Activated T-cell treated with anti-CD3 and anti-CD28 coated beads for 48 hours (primary cell): ENCODE results near the gene KRTAP5-1.
A peak's percentile ranks its signal among the peaks of the same experiment; 100 is the strongest.
"Not testable (repeated sequence)": the region's sequence is repeated elsewhere in the genome, so short reads cannot be mapped to it uniquely, and the experiment has no call there.

ENCODE experiments used
- DNase-seq: peaks from one replicate; pipeline ENCODE4 v3.0.0-alpha.2; 2020; ENCODE audit warnings: low read depth

The KRTAP5-1 gene, protein sequence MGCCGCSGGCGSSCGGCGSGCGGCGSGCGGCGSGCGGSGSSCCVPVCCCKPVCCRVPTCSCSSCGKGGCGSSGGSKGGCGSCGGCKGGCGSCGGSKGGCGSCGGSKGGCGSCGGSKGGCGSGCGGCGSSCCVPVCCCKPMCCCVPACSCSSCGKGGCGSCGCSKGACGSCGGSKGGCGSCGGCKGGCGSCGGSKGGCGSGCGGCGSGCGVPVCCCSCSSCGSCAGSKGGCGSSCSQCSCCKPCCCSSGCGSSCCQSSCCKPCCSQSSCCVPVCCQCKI

DNA sequence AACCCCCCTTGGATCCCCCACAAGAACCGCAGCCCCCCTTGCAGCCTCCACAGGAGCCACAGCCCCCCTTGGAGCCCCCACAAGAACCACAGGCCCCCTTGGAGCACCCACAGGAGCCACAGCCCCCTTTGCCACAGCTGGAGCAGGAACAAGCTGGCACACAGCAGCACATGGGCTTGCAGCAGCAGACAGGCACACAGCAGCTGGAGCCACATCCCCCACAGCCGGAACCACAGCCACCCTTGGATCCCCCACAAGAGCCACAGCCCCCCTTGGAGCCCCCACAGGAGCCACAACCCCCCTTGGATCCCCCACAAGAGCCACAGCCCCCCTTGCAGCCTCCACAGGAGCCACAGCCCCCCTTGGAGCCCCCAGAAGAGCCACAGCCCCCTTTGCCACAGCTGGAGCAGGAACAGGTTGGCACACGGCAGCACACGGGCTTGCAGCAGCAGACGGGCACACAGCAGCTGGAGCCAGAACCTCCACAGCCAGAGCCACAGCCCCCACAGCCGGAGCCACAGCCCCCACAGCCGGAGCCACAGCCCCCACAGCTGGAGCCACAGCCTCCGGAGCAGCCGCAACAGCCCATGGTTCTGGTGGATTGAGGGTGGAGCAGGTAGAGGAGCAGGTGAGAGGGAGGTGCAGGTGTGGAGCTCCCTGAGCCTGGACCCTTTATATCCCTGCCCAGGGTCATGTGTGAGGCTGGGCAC lies at the start of gene KRTAP5-1:
TSS of gene KRTAP5-1 (minus strand) at position 623 of the 710 bp plus-strand sequence. CDS start at position 589, 34 bp downstream.
- not testable (repeated sequence) for DNase-seq

DNA sequence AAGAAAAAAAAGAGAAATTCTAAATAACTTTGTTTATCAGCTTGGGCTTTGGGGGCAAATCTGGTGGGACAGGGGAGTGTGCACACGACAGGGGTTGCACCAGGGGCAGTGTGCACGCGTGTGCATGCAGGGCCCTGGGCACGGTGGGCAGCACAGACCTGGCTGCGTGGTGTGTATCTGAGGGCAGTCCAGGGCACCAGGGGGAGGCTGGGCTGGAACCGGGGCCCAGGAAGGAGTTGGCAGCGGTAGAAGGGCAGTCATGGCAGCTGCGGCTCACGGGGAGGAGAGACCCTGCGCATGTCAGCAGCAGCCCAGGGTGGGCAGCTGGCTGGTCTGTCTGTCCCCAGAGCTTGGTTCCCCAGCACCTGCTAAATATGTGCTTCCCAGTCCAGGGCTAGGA lies 48.8 kb upstream of the KRTAP5-1 start:
- no peak for DNase-seq

DNA sequence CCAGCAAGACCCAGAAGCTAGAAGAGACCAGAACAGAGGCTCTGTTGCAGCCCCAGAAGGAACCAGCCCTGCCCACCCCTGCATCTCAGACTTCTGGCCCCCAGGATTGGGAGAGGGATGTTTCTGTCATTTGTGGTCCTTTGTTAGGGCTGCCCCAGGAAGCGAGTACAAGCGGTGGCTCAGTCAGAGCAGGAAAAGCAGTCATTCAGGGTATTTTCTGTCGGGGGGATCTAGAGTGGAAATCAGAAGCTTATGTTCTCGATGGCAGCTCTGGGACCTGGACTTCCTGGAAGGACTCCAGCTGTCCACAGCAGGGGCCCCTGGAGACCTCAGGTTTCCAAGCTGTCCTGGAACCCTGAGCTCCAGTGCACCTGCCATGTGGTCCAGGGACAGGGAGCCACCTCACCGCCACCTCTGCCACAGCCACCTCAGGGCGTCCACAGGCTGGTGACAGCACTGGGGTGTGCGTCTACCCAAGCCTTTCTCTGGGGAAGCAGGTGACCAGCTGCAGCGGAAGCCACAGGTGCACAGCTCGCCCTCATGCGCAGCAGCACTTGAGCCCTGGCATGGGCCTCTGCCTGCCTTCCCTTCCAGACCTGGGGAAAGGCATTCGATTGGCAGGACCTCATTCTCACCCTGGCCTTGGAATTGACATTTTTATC lies 47.1 kb upstream of the KRTAP5-1 start:
- DNase-seq = no peak

DNA sequence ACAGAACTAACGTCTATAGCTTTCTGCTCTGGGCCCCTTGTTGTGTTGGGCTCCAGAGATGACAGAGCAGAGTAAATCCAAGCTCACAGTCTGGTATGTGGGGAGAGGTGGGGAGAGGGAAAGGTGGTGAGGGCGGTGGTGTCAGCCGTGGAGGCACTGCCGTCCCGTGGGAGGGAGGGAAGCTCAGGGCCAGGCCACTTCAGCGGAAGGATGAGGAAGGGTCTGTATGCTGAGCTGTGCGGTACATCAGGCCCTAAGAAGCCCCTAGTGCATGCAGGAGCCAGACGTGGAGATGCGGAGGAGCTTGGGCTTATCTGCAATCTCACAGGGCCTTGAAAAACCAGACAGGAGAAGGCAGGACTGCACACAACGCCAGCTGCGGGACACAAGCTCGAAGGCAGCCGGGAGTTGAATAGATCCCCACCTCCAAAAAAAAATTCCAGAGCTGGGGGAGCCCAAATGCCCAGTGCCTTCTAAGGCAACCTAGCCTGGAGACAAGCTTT lies 46.0 kb upstream of the KRTAP5-1 start:
- no peak for DNase-seq

DNA sequence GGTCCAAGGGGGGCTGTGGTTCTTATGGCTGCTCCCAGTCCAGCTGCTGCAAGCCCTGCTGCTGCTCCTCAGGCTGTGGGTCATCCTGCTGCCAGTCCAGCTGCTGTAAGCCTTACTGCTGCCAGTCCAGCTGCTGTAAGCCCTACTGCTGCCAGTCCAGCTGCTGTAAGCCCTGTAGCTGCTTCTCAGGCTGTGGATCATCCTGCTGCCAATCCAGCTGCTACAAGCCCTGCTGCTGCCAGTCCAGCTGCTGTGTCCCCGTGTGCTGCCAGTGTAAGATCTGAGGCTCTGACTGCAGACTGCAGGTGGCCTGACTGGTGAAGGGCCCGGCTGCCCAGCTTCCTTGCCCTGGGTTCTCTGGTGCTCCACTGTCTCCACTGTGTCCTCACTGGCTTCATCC lies 45.2 kb upstream of the KRTAP5-1 start:
- no peak for DNase-seq

DNA sequence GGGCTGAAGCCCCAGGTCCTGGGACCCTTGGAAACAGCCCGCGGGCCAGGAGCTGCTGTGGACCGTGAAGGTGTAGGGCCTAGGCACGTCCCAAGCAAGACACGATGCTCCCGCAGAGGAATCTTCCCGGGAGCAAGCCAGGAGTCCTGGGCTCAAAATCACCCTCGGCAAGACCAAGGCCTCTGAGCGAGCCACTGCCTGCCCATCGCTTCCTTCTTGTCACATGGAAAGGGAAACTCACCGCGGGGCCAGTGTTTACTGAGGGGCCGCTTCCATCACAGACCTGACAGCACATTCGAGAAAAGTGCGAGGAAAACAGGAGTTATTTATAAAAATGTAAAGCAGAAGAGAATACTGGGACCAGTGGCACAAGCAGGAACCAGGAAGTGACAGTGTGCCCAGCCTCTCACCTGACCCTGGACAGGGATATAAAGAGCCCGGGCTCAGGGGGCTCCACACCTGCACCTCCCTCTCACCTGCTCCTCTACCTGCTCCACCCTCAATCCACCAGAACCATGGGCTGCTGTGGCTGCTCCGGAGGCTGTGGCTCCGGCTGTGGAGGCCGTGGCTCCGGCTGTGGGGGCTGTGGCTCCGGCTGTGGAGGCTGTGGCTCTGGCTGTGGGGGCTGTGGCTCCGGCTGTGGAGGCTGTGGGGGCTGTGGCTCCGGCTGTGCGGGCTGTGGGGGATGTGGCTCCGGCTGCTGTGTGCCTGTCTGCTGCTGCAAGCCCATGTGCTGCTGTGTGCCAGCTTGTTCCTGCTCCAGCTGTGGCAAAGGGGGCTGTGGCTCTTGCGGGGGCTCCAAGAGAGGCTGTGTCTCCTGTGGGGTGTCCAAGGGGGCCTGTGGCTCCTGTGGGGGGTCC lies 44.5 kb upstream of the KRTAP5-1 start, which contains the start of gene KRTAP5-5:
TSS of gene KRTAP5-5 (plus strand) at position 450 of the 860 bp plus-strand sequence. CDS start at position 516, 66 bp downstream.
- no peak for DNase-seq

DNA sequence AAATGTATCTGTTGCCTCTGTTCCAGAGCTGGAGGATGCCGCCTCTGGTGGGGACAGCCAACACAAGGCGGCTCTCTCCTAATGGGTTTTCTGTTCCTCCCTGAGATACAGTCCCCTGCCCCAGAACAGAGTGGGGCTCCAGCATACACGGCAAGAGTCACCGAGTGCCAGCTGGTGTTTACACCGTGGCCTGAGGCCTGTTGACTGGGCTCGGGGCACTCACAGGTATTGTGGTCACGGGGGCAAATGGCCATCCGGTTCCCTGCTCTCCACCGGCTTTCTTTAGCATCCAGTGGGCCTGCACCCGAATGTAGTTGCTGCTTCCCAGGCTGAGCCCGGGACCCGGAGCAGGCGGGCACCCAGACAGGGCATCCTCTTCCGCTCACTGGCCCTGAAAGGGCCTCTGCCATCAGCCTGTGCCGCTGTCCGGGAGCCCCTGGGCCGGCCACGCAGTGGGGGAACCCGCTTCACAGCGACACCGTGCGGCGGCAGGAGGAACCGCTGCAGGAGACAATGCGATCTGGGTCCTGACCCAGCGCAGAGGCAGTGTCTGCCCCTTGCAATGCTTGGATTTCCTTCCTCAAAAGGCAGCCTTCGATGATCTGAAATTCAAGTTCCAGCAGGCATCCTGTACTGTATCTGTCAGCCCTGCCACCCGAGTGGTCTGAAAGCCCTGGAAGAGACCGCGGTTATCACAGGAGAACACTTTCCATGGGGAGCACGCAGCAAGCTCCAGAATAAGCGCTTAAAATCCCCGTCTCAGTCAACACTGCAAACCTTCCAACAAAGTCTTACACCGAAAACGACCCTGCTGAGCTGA lies 43.6 kb upstream of the KRTAP5-1 start:
- DNase-seq = peak; percentile 52

DNA sequence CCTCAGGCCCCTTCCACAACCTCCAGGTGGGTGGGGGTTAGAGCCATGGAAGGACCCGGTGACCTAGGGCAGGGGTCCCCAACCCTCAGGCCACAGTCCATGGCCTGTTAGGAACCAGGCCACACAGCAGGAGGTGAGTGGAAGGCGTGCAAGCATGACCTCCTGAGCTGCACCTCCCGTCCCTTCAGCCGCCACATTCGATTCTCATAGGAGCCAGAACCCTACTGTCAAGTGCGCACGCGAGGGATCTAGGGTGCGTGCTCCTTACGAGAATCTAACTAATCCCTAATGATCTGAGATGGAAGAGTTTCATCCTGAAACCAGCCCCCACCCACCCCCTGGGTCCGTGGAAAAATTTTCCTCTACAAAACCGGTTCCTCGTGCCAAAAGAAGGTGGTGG lies 40.5 kb upstream of the KRTAP5-1 start:
- DNase-seq = no peak

DNA sequence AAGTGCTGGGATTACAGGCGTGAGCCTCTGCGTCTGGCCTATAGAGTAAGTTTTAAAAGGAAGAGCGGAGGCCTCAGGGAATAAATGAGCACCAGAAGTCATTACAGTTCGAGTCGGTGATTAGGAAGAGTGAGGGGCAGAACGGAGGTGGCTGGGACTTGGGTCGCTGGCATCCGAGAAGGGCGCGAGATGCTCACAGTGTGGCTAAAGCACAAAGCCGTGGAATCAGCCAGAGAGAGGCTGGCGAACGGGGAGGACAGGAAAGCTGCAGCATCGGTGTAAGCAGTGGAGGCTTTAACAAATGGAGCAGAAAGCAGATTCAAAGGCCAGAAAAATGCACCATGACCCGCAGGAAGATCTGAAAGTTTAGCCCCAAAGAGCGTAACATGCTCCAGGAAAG lies 39.5 kb upstream of the KRTAP5-1 start:
- no peak for DNase-seq

DNA sequence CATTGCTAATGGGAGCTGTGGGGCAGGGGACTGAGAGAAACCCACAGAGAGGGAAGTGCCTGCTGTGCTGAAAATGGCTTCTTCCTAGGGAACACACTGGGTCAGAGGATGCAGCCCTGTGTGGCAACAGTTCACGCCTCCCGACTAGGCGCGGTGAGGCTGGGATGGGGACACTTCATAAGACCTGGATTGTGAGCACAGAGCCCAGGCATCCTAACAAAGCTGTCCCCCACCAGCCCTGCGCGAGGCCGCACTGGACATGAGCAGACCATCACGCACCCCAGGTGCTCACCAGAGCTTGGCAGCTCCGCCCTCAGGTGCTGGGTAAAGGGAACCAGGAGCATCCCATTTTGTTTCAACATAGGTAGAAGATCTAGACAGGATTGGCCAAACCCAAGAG lies 38.6 kb upstream of the KRTAP5-1 start:
- DNase-seq = no peak

DNA sequence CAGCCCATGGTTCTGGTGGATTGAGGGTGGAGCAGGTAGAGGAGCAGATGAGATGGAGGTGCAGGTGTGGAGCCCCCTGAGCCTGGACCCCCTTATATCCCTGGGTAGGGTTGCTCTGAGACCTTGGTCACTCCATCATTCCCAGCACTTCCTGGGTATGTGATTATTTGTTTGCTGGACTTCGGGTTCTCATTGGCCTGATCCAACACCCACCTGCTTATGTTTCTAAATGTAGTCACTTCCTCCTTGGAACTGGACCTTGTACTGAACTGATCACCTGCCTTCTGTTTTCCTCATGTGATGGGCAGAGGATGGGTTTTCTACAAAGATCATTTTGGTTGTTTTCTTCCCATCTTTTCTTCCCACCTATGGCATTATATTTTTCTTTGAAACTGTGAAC lies 37.0 kb upstream of the KRTAP5-1 start, which contains the start of gene KRTAP5-4:
TSS of gene KRTAP5-4 (minus strand) at position 53 of the 400 bp plus-strand sequence. CDS start at position 8, 45 bp downstream.
- DNase-seq = no peak

DNA sequence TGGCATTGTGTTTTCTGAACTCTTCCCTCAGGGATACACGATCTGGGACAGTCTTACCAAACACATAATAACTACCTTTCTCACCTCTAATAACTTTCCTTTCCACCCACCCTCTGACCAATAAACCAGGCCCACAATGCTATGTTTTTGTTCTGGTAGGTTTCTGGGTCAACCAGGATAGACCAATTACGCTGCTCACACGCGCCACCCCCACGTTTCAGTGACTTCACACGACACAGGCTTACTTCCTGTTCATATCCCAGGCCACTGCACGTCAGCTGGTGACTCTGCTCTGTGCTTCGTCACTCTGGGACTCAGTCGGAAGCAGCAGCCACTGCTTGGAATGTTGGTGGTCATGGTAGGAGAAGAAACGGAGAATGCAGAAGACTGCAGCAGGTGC lies 34.4 kb upstream of the KRTAP5-1 start:
- DNase-seq = no peak

DNA sequence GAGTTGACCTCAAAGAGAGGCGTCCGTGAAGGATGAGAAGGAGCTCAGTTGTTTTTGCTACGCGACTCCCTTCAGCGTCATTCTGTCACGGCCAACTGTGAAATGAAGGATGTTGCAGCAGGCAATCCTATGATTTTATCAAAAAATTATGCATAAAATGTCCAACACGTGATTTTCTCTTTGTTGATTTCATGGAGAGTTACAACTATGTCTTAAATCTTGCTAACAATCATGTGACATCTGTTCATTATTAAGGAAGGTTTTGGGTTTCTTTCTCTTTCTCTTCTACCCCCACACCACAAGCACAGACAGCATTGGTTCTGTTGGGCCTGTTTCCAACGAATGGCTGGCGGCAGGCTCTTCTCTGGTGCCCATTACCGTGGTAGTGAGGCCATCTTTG lies 33.1 kb upstream of the KRTAP5-1 start:
- no peak for DNase-seq

DNA sequence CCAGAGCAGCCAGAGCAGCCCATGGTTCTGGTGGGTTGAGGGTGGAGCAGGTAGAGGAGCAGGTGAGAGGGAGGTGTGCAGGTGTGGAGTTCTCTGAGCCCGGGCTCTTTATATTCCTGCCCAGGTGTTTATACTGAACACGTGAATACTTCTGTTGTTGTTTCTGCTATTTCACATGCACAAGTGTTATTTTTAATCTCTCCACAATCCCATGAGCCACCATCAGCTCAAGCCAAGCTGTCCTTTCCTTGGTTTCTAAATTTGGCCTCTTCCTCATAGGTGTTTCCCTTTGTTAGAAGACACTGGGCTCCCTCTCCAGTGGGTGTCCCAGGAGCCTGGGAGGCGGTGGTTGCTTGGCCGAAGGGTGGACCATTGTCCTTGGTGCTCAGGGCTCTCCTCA lies 23.3 kb upstream of the KRTAP5-1 start, which contains the start of gene KRTAP5-3:
TSS of gene KRTAP5-3 (minus strand) at position 101 of the 400 bp plus-strand sequence. CDS start at position 23, 78 bp downstream.
- no peak for DNase-seq

DNA sequence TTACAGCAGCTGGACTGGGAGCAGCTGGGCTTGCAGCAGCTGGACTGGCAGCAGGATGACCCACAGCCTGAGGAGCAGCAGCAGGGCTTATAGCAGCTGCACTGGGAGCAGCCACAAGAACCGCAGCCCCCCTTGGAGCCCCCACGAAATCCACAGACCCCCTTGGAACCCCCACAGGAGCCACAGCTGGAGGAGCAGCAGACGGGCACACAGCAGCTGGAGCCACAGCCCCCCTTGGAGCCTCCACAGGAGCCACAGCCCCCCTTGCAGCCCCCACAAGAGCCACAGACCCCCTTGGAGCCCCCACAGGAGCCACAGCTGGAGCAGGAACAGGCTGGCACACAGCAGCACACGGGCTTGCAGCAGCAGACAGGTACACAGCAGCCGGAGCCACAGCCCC lies 22.8 kb upstream of the KRTAP5-1 start:
- not testable (repeated sequence) for DNase-seq

DNA sequence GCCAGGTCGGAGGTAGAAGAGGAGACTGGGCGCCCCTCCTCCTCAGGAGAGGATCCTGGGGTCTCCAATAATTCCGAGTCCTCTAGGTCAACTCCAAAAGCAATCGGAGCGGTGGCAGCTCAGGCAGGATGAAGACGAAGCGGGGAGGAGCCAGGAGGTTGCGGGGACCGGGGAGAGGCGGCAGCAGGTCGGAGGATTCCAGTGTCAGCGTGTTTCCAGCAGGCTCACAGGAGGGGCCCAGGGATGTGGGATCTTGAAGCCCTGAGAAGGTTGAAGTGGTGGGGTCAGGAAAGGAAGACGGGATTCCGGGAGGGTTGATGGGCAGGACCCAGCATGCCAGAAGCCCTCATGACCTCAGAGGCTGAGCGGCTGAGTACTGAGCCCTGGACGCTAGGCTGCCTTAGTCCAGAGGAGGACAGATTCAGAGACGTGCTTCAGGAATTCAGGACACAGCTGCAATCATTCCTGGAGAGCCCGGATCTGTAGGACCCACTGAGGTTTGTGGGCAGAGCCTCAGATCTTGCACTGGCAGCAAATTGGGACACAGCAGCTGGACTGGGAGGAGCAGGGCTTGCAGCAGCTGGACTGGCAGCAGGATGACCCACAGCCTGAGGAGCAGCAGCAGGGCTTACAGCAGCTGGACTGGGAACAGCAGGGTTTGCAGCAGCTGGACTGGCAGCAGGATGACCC lies 22.2 kb upstream of the KRTAP5-1 start:
- not testable (repeated sequence) for DNase-seq

DNA sequence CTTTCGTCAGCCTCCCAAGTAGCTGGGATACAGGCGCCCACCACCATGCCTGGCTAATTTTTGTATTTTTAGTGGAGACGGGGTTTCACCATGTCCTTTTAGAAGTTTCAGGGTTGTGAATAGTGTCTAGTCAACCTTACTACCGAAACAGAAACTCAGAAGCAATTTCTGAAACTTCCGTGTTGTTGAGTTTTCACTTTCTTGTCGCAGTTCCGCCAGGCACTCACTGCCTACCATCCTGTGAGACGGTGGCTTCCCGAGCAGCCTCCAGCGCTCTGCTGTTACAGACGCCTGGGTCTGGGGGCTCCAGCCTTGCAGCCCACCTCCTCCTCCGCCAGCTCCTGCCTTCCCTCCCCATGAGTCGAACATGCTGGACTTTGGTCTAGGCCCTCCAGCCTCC lies 20.8 kb upstream of the KRTAP5-1 start:
- DNase-seq = not testable (repeated sequence)

DNA sequence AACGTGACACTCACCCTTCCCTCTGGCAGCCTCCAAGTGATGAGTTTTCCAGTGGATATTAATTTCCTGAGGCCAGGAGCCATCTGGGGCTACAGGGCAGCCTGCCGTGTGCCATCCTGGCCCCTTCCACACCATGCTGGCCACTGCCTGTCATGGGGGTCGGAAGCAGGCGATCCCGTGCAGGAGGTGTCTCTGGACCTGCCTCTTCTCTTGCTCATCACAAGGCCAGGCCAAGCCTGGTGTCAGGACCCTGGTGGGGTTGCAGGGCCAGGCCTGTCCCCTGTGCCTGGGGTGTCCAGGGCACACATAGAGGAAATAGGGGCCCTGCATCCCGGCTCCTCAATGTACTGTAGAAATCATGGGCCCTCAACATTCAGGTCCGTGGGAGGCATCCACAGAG lies 19.6 kb upstream of the KRTAP5-1 start:
- no peak for DNase-seq

DNA sequence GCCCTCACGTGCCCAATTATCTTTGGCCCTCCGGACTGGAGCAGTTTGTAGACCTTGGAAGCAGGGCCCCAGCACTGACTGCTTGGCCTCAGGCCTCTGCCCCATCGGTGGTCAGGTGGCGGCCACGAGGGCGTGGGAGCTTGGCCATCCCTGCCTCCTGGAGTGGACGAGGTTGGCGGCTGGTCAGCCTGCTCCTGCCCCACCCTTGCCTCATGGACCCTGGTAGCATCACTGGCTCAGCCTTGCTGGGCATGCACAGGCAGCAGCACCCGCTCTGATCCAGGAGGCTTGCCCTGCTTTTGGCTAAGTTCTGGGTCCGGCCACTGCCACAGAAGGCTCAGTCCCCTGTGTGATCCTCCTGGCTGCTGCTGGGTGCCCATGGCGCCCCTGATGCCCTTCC lies 19.1 kb upstream of the KRTAP5-1 start:
- DNase-seq = no peak

DNA sequence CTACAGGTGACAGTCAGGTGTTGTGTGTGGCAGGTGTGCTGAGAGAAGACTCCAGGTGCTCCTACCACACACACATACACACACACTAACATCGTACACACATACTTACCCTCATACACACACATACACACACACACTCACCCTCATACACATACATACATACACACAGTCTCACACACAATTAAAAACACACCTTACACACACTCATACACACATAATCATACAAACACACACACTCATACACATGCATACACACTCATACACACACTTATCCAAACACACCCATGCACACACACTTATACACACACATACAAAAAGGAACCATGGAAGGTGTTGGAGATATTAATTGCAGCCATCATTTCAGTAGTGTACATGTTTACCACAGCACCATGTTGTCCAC lies 18.5 kb upstream of the KRTAP5-1 start:
- DNase-seq = no peak
